ENCODE results near the gene ARHGEF7.

ARHGEF7 gene

GRCh38 chr13:111275382-111275781 lies 160.3 kb downstream of the ARHGEF7 start:
- Histone ChIP-seq H3K4me3 (ENCODE audit: insufficient read depth, low read length, poor library complexity, severe bottlenecking) (no peak overlapping the region), H3K4me2 (ENCODE audit: low read depth, low read length, poor library complexity, severe bottlenecking) (no peak overlapping the region), H4K20me1 (ENCODE audit: low read depth, low read length) (no peaks in the 10 kb centered on the region), H3K36me3 (ENCODE audit: low read length) (peaks cover 18% of the 10 kb centered on the region; the same call in 1 of the 2 replicates), H2AFZ (ENCODE audit: low read depth, low read length, severe bottlenecking) (no peak overlapping the region), H3K9me3 (ENCODE audit: insufficient read depth, low read length) (no peaks in the 10 kb centered on the region), H3K9ac (ENCODE audit: low read length) (no peak overlapping the region), H3K27me3 (ENCODE audit: low read length) (no peaks in the 10 kb centered on the region), H3F3A (ENCODE audit: insufficient read depth) (0 out of 2 replicates have a peak, but pooled peaks cover 3% of the 10 kb centered on the region), H3K9me2 (replicated peaks; ENCODE audit: insufficient read depth, low read length) (no peaks in the 10 kb centered on the region), H3K27ac (ENCODE audit: low read depth, low read length) (no peak overlapping the region), H3K79me2 (ENCODE audit: insufficient read depth, low read length) (no peaks in the 10 kb centered on the region)
- TF ChIP-seq EZH2phosphoT487 (conservative IDR thresholded peaks at IDR 0.05; ENCODE audit: low read length) (no peak), CTCF (IDR thresholded peaks at IDR 0.05; ENCODE audit: insufficient read depth, low read length, poor library complexity, severe bottlenecking) (no peak)

DNA sequence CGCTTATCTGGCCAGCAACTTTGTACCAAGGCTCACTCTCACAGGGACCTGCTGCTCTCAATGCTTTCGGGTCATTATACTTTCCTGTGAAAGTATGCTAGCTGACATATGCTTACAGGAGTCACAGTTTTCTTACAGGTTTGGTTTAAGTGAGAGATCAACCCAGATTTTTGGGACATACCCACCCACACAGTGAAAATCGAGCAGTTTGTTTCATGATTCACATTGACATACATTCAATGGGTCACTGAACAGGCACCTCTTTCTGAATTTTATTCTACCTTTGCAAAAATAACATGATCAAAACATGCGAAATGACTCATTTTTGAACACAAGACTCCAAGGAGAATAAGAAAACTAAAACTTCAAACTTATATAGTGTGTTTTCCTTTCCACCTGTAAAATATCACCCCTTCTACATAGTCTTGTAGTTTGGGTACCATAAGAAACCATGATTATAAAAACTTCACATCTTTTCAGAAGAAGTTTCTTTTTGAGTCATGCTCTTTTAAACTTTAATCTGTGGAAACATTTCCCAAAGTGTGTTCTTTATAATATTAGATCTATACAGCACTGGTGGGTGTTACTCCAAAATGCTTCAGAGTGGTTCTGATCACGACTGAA lies 161.0 kb downstream of the ARHGEF7 start:
- Histone ChIP-seq H3K4me3 (ENCODE audit: insufficient read depth, low read length, poor library complexity, severe bottlenecking) (no peak overlapping the region), H3K36me3 (ENCODE audit: low read length) (peaks cover 20% of the 10 kb centered on the region; the same call in 1 of the 2 replicates), H3K27me3 (ENCODE audit: low read length) (no peaks in the 10 kb centered on the region), H2AFZ (ENCODE audit: low read depth, low read length, severe bottlenecking) (no peak overlapping the region), H3K27ac (ENCODE audit: low read depth, low read length) (no peak overlapping the region), H3K9me2 (replicated peaks; ENCODE audit: insufficient read depth, low read length) (no peaks in the 10 kb centered on the region), H3K9ac (ENCODE audit: low read length) (no peak overlapping the region), H3K9me3 (ENCODE audit: insufficient read depth, low read length) (no peaks in the 10 kb centered on the region), H3F3A (ENCODE audit: insufficient read depth) (0 out of 2 replicates have a peak, but pooled peaks cover 3% of the 10 kb centered on the region), H3K4me2 (ENCODE audit: low read depth, low read length, poor library complexity, severe bottlenecking) (no peak overlapping the region), H3K79me2 (ENCODE audit: insufficient read depth, low read length) (no peaks in the 10 kb centered on the region), H4K20me1 (ENCODE audit: low read depth, low read length) (no peaks in the 10 kb centered on the region)
- TF ChIP-seq EZH2phosphoT487 (conservative IDR thresholded peaks at IDR 0.05; ENCODE audit: low read length) = no peak
- TF ChIP-seq CTCF (IDR thresholded peaks at IDR 0.05; ENCODE audit: insufficient read depth, low read length, poor library complexity, severe bottlenecking) = no peak

DNA sequence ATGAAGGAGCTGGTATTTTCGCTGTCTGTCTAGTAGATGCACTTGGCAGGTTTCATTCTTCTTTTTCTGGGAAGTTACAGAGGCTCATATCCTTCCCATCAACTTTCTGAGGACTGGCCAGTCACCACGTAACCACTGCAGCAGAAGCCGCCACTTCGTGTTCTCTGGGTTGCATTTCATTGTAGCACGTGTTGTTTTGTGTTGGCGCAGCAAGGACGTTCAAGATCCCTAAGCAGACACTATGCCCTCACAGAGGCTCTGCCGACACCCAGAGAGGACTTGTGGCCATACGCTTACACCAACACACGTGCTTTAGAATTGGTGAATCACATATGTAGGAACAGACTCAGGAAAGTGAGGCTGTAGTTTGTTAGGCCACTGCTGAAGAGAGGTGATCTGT lies 163.1 kb downstream of the ARHGEF7 start:
- Histone ChIP-seq H3K79me2 (ENCODE audit: insufficient read depth, low read length) (no peaks in the 10 kb centered on the region), H3K27ac (ENCODE audit: low read depth, low read length) (no peak overlapping the region)
- TF ChIP-seq EZH2phosphoT487 (conservative IDR thresholded peaks at IDR 0.05; ENCODE audit: low read length) (no peak), CTCF (IDR thresholded peaks at IDR 0.05; ENCODE audit: insufficient read depth, low read length, poor library complexity, severe bottlenecking) (no peak)

More for the DNA sequence above, 163.1 kb downstream of the ARHGEF7 start:
- no peak overlapping the region for H3K4me3 ChIP-seq (ENCODE audit: insufficient read depth, low read length, poor library complexity, severe bottlenecking)
- H3K9ac ChIP-seq (ENCODE audit: low read length) = no peak overlapping the region
- no peaks in the 10 kb centered on the region for H3K9me2 ChIP-seq (replicated peaks; ENCODE audit: insufficient read depth, low read length)
- 0 out of 2 replicates have a peak, but pooled peaks cover 3% of the 10 kb centered on the region for H3F3A ChIP-seq (ENCODE audit: insufficient read depth)
- peaks cover 20% of the 10 kb centered on the region; the same call in 1 of the 2 replicates for H3K36me3 ChIP-seq (ENCODE audit: low read length)
- H4K20me1 ChIP-seq (ENCODE audit: low read depth, low read length) = no peaks in the 10 kb centered on the region
- H3K9me3 ChIP-seq (ENCODE audit: insufficient read depth, low read length) = no peaks in the 10 kb centered on the region
- H3K27me3 ChIP-seq (ENCODE audit: low read length) = no peaks in the 10 kb centered on the region
- no peak overlapping the region for H3K4me2 ChIP-seq (ENCODE audit: low read depth, low read length, poor library complexity, severe bottlenecking)
- H2AFZ ChIP-seq (ENCODE audit: low read depth, low read length, severe bottlenecking) = no peak overlapping the region

All from SU-DHL-6 (cell line).